22Rv1 (cell line): Measurements from ENCODE around the gene ELN.

Experiments
- CTCF ChIP-seq: fragments of 450-650 bp; IDR thresholded peaks from 2 replicates; pipeline ENCODE4 v1.5.1; 2017; ENCODE audit warnings: mild to moderate bottlenecking
- ZFX ChIP-seq: fragments of 450-650 bp; IDR thresholded peaks from 2 replicates; pipeline ENCODE4 v1.6.1; 2017; ENCODE audit warnings: antibody characterized with exemption, borderline replicate concordance

GRCh38 chr7:73991522-73992100, 36.4 kb upstream of the ELN start:
- TF ChIP-seq CTCF (no peak), ZFX (no peak)
